Fibroblast of lung (primary cell): ENCODE results near the gene KRTAP10-1.

Experiments
- EZH2 ChIP-seq: IDR thresholded peaks from 2 replicates; pipeline ENCODE4 v1.5.1; 2012; ENCODE audit warnings: low read length, control low read depth, mild to moderate bottlenecking; ENCODE audit errors: missing control alignments
- TF ChIP-seq, protein P1 (sequence below), 2 donors: IDR thresholded peaks in 1 of 2; conservative IDR thresholded peaks in 1 of 2; 1 replicate in 1 of 2; 2 replicates in 1 of 2; pipeline ENCODE4 v1.5.1; 2011 to 2012; ENCODE audit warnings: low read length in 2 of 2, control low read depth in 1 of 2, inconsistent platforms in 1 of 2, low read depth in 1 of 2, mild to moderate bottlenecking in 1 of 2

DNA sequence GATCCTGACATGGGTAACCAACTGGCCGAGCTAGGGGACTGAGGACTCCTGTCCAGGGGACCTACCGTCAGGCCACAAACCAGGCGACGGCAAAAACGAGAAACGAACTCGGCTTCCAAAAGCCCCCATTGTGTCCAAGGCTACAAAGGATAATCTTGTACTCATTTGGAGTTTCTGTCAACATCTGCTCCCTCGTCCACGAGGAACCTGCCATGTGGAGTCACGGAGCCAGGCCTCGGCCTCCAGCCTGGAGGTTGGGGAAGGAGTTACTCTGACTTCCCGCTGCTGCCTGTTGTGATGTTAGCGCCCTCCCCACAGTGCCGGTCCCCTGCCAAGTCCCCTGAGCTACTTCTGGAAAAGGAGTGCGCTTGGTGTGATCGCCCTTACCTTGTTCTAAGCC is 7.3 kb downstream of the KRTAP10-1 start:
- TF ChIP-seq, protein P1, sequence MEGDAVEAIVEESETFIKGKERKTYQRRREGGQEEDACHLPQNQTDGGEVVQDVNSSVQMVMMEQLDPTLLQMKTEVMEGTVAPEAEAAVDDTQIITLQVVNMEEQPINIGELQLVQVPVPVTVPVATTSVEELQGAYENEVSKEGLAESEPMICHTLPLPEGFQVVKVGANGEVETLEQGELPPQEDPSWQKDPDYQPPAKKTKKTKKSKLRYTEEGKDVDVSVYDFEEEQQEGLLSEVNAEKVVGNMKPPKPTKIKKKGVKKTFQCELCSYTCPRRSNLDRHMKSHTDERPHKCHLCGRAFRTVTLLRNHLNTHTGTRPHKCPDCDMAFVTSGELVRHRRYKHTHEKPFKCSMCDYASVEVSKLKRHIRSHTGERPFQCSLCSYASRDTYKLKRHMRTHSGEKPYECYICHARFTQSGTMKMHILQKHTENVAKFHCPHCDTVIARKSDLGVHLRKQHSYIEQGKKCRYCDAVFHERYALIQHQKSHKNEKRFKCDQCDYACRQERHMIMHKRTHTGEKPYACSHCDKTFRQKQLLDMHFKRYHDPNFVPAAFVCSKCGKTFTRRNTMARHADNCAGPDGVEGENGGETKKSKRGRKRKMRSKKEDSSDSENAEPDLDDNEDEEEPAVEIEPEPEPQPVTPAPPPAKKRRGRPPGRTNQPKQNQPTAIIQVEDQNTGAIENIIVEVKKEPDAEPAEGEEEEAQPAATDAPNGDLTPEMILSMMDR (conservative IDR thresholded peaks at IDR 0.05 in 1 of 2, IDR thresholded peaks at IDR 0.05 in 1 of 2; ENCODE audit: low read depth in 1 of 2, low read length in 2 of 2) = no peak
- TF ChIP-seq EZH2 = no peak
